C4-2B (cell line): ENCODE data around the gene TTBK2.

Experiments
- CTCF ChIP-seq: fragments of 450-650 bp; conservative IDR thresholded peaks from 2 replicates; pipeline ENCODE4 v1.5.1; 2017; ENCODE audit warnings: mild to moderate bottlenecking
- ZFX ChIP-seq: fragments of 450-650 bp; IDR thresholded peaks from 2 replicates; pipeline ENCODE4 v1.6.1; 2017

DNA sequence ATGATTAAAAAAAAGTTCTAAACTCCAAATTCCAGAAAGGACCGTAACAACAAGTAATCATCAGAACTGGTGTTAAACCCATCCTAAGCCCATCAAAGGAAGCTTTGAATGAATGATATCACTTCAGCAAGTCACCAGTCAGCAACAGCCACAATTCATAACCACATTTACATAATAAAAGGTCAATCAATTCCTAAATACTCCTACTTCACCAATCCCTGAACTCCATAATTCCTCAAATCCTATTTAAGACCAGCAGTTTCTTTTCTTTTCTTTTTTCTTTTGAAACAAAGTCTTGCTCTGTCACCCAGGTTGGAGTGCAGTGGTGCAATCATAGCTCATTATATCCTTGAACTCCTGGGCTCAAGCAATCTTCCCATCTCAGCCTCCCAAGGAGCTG lies 40.5 kb downstream of the TTBK2 start:
- TF ChIP-seq CTCF (no peak), ZFX (no peak)
